ENCODE results near the gene COBL.

DNA sequence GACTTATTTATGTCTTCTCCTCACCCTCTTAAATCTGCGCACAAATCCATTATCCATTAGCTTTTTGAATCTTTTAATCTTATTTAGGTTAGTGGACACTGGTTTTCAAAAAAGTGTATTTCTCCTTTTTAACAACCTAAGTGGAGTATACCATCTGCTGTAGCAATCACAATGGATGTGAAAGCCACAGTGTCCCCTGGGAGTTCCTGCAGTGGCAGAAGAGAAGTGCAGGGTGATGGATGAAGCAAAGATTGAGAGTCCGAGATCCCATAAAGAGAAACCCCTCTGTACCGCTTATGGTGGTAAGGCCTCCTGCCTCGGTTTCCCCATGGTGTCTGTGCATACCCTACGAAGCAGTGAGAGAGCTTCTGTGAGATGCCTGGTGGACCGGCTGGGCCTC is 236.4 kb downstream of the COBL start:
- TF ChIP-seq, protein P1, sequence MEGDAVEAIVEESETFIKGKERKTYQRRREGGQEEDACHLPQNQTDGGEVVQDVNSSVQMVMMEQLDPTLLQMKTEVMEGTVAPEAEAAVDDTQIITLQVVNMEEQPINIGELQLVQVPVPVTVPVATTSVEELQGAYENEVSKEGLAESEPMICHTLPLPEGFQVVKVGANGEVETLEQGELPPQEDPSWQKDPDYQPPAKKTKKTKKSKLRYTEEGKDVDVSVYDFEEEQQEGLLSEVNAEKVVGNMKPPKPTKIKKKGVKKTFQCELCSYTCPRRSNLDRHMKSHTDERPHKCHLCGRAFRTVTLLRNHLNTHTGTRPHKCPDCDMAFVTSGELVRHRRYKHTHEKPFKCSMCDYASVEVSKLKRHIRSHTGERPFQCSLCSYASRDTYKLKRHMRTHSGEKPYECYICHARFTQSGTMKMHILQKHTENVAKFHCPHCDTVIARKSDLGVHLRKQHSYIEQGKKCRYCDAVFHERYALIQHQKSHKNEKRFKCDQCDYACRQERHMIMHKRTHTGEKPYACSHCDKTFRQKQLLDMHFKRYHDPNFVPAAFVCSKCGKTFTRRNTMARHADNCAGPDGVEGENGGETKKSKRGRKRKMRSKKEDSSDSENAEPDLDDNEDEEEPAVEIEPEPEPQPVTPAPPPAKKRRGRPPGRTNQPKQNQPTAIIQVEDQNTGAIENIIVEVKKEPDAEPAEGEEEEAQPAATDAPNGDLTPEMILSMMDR (IDR thresholded peaks at IDR 0.05), result no peak
- TF ChIP-seq POLR2A (IDR thresholded peaks at IDR 0.05) (no peak), POLR2AphosphoS5 (IDR thresholded peaks at IDR 0.05) (no peak)

All from suprapubic skin (tissue), 4 donors.